GF-D8 (cell line): ENCODE results near the gene PAIP2.
"Not testable (repeated sequence)": the region's sequence is repeated elsewhere in the genome, so short reads cannot be mapped to it uniquely, and the experiment has no call there.

Experiments used
- DNase-seq: peaks from one replicate; lab custom pipeline; 2025; lab: John Stamatoyannopoulos, UW

PAIP2 gene, protein sequence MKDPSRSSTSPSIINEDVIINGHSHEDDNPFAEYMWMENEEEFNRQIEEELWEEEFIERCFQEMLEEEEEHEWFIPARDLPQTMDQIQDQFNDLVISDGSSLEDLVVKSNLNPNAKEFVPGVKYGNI

DNA sequence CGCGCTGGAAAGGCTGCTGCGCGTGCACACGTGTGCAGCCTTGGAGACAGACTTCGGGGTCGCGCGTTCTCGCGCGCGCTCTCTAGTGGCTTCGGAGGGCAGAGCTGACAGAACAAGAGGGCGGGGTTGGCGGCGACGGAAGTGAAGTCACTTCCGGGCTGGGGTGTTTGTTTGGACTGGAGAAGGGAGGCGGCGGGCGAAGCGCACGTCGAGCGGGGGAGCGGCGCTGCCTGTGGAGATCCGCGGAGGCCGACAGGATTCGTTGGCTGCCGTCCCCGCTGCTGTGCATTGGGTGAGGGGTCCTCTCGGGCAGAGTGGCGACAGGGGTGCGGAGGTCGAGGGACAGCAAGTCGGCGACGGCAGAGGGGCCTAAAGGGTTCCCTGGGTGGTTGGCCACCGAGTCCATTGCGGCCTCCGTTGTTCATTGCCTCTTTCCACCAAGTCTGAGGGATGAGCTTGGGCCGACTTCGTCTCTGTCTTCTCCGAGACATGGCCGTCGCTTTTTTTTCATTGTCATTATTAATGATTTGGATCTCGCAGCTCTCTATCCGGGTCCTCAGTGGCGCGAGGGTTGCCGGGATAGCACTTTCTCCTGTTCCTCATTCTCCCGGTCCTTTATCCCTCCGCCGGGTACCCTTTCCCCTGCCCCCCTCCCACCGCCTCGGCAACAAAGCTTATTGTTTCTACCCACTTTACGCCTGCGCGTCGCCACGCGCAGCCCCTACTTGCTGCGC is at the start of gene PAIP2:
PAIP2 (plus strand) TSS at position 166 of the 734 bp plus-strand sequence. CDS start 21,931 bp downstream, outside the sequence.
- DNase-seq = peak; percentile 81

DNA sequence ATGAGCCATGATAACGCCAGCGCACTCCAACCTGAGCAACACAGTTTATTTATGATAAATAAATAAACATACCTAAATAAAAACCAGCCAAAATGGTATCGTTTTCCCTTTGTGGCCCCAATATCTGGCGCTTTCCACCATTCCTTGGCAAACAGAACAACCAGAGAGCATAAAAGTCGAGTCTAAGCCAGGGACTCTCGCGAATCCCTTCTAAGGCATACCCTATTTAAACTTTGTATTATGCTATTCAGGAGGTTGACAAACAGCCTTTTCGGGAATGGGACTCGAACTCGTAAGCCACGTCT is 48.5 kb upstream of the PAIP2 start:
- DNase-seq = no peak

- DNase-seq = peak; percentile 64
Measured at GRCh38 chr5:139293507-139294373, 47.9 kb upstream of the PAIP2 start, which contains the start of gene MATR3. MATR3 (plus strand) TSS chr5:139293740; CDS start chr5:139307416, 13,676 bp downstream.

GRCh38 chr5:139294374-139295165 is 47.1 kb upstream of the PAIP2 start:
- peak; percentile 27 for DNase-seq

GRCh38 chr5:139295346-139296057 is 46.2 kb upstream of the PAIP2 start:
- no peak for DNase-seq

DNA sequence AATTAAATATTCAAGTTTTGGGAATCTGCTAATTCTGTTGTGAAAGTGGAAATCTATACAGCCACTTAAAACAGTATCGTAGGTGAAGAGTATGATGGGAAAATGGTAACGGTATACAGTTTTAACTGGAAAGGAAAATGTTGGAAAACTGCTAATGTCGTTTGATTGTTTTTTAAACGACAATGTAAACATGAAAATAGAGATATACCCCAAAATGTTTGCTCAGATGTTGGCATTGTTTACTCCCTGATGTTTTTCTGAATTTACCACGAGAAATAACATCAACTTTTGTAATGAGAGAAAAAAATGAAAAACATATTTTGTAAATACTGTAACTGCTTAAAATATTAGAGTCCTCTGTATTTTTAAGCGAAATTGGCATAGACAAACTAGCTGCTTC is 45.5 kb upstream of the PAIP2 start:
- DNase-seq = no peak

GRCh38 chr5:139296862-139297326 is 44.8 kb upstream of the PAIP2 start:
- no peak for DNase-seq

DNA sequence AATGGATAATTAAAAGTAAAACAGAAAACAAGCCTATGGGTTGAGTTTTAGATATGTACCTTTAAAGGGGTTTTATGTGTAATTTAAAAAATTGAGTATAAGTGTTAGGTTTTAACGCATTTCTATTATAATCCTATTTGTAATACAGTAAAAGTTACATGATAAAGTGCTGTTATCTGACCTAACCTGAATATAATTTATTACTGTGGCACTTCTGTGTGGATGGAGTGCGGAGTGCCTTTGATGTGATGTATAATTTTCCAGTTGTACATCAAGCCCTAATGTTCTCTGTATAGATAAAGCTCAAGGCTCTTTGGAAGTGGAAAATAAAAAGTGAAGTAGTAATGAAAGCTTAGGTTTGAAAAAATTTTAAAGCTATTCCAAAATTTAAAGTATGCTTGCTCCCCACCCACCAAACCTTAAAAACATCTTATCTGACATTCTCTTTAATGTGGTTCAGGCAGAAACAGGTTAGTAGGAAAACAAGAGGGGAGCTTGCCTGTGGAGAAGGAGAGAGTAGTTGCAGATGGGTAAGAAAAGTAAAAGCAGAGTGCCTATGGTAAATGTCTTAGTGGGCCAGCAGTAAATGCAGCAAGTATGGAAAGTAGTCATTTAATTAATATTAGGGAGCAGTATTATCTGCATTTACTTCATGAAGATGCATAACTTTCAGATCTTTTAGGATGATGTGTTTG is 44.1 kb upstream of the PAIP2 start:
- no peak for DNase-seq

GRCh38 chr5:139298242-139298641 is 43.4 kb upstream of the PAIP2 start:
- DNase-seq = no peak

GRCh38 chr5:139299486-139299885 is 42.2 kb upstream of the PAIP2 start:
- DNase-seq = no peak

DNA sequence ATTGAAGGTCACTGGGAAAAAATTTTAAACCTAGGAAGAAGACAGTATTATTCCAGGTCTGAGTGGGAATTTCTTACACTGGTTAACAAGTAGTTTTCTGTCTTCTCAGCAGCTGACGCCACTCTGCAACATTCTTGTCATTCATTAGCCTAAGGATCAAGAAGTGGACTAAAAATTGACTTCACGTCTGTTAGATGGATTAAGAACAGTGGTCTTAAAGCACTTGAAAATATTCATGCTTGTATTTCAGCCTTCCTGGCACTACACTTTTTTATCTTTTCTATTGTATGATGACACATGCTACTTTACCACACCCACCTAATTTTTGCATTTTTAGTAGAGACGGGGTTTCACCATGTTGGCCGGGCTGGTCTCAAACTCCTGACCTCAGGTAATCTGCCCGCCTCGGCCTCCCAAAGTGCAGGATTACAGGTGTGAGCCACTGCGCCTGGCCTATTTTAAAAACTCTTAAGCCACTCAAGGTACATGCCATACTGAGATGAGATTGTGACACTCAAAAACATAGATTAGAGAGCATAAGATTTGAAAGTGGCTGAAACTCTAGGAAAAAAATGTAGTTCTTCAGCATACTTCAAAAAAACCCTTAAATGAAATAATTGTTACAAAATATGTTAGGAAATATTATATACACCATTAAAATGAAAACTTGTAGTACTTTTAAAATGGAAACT is 39.7 kb upstream of the PAIP2 start:
- DNase-seq = no peak

- DNase-seq = no peak
Measured at GRCh38 chr5:139304391-139305324, 37.0 kb upstream of the PAIP2 start.

GRCh38 chr5:139306197-139306596 is 35.5 kb upstream of the PAIP2 start:
- no peak for DNase-seq

GRCh38 chr5:139306628-139307379 is 34.9 kb upstream of the PAIP2 start:
- DNase-seq = no peak

- DNase-seq = no peak
Measured at GRCh38 chr5:139308797-139309196, 32.9 kb upstream of the PAIP2 start.

DNA sequence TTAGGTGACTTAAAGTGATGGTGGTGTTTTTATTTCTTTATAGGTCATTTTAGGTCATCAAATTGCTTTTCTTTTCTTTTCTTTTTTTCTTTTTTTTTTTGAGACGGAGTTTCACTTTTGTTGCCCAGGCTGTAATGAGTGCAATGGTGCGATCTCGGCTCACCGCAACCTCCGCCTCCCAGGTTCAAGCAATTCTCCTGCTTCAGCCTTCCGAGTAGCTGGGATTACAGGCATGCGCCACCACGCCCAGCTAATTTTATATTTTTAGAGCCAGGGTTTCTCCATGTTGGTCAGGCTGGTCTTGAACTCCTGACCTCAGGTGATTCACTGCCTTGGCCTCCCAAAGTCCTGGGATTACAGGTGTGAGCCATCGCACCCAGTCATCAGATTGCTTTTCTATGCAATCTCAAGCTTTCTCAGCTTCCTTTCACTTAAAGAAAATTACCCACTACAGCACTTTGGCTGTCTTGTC is 30.9 kb upstream of the PAIP2 start:
- not testable (repeated sequence) for DNase-seq

GRCh38 chr5:139312075-139312474 is 29.6 kb upstream of the PAIP2 start:
- no peak for DNase-seq

DNA sequence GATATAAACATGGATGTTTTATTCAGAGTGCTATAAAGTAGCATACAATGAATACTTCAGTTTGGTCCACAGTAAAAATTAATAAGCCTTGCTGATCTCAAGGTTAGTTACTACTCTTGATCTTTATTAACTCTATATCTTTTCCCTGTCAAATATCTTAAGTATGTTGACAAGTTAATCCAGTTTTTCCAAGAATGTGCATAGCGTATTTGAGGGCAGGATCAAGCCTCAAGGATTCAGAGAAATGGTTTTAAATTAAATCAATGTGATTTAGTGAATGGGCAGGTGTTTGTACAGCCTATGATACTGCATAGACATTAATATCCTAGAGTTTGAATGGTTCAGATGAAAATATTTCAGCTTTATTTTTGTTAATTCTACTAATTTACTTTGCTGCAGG is 27.4 kb upstream of the PAIP2 start:
- no peak for DNase-seq
